Colon (tissue), 2 donors: ENCODE data around the gene FBLIM1.

Experiments
- FAIRE-seq: peaks from 2 replicates; lab custom pipeline; 2012; peaks lifted over from hg19 to GRCh38; lab: Jason Lieb, UNC
- donor health status: control.
- donor health status: control.

The FBLIM1 gene, protein sequence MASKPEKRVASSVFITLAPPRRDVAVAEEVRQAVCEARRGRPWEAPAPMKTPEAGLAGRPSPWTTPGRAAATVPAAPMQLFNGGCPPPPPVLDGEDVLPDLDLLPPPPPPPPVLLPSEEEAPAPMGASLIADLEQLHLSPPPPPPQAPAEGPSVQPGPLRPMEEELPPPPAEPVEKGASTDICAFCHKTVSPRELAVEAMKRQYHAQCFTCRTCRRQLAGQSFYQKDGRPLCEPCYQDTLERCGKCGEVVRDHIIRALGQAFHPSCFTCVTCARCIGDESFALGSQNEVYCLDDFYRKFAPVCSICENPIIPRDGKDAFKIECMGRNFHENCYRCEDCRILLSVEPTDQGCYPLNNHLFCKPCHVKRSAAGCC

DNA sequence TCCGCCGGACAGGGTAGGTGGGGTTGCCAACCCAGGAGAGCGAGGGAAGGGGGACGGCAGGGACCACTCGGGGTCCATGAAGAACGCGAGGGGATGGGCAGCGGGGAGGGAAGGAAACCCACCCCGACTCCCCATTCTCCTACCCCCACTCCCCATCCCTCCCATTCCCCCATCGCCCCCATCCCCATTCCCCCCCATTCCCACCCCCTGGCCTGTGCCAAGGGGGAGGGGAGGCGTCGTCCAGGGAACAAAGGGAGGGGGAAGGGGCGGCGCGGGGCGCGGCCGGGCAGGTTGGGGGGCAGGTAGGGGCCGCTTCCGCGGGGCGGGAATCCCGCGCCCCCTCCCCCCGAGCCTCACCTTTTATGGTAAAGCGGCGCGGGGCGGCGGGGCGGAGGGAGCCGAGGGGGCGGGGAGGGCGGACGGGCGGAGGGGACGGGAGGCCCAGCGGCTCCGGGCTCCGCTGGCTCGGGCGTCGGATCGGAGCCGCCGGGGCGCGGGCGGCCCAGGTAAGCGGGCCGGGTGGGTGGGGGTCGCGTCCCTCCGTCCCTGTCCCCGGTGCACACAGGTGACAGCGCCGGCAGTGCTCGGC is at the start of gene FBLIM1:
Gene FBLIM1, plus strand, starts transcription at position 453 of the 589 bp plus-strand sequence. CDS start 6,189 bp downstream, outside the sequence.
- no peak for FAIRE-seq

DNA sequence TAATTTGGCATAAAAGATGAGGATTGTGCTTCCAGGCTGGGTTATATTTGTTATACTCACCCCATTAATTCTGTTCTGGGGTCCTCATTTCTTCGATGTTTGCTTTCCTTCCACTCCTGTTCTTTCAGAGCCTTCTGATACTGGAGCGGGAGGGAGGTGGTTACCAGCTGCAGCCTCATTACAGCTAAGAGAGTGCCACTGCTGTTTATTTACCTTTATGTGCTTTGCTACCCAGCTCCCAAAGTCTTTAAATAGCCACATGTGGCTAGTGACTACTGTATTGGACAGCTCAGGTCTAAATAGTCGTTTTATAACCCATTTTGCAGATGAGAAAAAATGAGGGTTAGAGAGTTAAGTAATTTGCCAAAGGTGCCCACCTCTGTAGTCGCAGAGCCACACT is 49.4 kb upstream of the FBLIM1 start:
- no peak for FAIRE-seq

DNA sequence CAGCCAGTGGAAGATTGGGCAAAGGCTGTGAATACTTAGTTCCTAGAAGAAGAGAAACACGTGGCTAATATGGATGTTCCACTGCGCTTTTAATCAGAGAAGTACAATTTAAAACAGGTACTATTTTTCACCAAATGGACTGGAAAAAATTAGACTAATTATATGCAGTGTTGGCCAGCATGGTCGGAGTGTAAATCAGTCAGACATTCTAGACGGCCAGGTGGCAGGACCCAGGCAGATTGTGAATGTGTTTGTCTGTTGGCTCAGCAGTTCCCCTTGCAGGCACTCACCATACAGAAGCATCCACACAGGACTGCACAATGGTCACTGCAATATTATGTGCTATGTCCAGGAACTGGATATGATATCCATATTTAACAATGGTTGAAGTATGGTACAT is 46.4 kb upstream of the FBLIM1 start:
- FAIRE-seq = no peak

DNA sequence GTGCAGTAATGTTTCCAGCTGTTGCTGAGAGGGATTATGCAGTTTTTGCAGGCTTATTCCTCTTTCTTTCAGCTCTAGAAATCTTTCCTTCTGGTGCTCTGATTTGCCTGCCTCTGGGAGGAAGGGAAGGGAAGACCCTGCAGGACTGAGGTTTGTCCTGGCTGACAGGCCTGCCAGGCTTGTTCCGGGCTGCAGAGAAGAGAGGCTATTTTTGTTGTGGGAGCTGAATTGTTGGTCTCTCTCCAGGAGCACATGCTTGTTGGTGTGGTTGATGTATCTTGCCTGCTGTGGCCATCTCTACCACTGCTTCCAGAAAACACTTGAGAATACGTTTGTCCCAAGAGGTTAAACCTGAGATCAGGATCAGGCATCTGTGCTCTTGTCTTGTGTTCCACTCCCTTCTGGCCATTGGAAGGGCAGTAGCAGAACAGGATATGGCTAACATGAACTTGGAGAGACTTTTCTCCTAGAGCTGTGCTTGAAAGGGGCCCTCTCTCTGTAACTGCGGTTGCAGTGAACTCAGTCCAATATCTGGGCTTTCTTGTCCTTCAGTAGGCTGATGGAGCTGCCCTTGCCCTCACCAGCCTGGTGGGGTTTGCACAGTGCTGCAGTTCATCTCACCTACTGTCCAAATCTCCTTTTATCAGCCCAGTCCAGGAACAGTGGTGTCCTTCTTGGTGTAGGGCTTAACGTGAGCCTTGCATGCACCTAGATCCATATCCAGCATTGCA is 44.0 kb upstream of the FBLIM1 start:
- no peak for FAIRE-seq

DNA sequence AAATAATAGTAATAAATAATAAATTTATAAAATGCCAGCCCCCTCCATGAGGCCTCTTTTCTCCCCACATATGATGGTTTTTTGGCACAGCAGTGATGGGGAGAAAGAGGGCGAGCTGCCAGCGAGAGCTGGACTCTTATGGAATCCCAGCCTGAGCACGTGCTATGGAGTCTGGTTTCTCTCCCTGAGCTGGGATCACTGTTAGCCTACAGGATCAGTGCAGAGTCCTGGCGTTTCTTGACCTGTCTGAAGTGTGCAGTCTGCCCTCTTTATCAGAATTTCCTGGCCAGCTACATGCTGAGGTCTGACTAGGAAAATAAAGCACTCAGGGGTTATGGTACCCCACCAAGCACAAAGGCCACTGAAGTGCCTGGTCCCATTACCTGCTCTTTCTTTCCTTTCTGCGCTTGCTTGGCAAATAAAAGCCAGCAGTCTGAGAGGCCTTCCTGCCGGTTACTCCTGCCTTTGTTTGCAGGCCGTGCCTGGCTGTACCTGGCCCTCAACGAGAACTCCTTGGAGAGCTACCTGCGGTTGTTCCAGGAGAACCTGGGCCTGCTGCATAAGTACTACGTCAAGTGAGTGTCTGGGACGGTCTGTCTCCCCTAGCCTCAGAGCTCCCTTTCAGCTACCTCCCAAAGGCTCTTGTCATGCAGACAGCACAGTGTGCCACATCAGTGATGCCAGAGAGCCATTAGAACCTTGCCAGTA is 41.0 kb upstream of the FBLIM1 start:
- FAIRE-seq = no peak

DNA sequence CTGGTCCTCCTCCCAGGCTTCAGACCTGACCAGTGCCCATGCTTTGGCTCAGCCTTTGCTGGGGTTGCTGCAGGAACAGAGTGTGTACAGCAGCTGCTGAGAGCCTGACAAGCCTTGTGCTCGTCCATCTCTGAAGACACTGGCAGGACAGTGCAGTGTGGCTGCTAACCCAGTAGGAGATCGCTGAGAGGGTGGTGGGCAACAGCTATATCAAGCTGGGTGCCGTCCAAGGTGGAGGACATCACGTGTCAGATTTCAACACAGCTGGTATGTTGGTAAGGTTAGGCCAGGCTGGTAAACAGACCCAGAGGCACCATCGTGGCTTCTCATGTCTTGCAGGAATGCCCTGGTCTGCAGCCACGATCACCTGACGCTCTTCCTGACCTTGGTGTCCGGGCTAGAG is 40.4 kb upstream of the FBLIM1 start:
- FAIRE-seq = no peak

DNA sequence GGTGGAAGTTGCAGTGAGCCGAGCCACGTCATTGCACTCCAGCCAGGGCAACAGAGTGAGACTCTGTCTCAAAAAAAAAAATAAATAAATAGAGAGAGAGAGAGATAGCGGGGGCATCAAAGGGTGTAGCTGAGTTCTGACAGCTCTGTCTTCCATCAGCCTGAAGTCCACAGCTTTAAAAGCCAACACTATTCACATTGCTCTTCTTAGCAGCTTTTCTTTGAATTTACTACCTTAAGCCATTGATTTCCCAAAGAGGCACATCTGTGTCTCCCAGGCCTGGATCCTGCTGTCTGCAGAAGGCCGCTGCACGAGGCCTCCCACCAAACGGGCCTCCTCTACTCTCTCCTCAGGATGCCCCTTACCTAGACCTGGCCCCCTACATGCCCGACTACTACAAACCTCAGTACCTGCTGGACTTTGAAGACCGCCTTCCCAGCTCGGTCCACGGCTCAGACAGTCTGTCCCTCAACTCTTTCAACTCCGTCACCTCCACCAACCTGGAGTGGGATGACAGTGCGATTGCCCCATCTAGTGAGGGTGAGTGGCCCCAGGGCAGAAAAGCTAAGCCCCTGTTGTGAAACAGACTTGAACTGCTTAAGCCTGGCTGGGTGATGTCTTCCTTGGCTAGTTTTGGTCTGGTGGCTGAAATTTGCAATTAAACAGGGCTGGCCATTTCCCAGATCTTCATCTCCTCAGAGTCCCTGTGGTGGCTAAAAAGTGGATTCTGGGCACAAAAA is 39.0 kb upstream of the FBLIM1 start:
- no peak for FAIRE-seq

DNA sequence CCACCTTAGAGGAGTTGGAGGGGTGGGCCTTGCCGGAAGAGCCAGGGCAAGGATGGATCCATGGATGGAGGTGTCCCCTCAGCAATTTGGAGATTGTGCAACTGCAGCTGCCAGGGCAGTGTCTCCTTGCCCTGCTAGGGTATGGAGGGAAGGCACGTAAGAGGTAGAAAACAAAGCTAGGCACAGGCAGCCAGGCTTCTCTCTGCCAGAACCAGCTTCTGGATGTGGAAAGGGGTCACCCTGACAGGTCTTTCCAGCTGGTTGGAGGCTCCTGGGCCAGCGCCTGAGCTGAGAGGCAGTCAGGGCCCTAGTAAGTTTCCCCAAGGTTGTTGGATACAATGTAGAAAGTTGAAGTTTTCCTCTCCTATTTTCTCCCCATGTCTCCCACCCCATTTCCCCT is 37.7 kb upstream of the FBLIM1 start:
- no peak for FAIRE-seq

DNA sequence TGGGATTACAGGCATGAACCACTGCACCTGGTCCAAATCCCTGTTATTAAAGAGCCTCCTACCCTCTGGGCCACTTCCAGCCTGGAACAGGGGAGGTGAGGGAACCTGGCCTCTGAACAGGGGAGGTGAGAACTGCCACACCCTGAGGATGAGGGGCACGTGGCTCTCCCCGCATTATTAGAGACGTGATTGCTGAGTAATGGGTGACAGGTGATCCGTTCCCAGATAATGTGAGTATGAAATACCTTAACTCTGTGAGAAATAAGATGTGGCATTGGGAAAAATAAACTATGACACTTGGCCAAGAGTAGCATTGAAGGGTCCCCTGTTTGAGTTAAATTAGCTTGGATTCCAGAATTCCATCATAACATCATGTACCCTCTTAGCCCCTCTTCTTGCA is 36.2 kb upstream of the FBLIM1 start:
- FAIRE-seq = no peak

DNA sequence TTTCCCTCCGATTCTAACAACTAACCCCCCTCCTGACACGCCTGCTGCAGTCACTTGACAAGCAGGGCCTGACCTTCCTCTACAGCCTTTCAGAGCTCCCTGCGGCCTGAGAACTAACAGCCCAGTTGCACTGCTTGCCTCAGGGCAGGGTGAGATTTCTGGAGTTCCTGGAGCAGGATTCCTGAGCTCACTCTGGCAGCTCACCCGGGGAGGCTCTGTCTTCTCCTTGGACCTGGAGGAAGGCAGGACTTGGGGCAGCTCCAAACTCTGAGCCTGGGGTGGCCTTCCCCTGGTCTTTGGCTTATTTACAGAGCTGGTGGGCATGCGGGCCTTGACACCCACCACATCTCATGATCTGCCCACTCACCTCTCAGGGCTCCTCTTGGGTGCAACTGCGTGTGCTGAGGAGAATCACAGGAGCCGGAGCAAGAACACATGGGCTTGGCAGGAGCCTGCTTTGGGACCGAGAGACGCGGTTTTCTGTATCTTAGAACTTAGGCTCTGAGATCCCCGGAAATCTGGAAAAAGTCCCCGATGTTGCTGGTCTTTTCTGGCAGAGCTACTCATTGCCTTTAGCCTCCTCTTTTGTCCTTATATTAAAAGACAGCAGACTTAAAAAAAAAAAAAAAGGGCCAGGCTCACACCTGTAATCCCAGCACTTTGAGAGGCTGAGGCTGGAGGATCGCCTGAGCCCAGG is 35.6 kb upstream of the FBLIM1 start:
- no peak for FAIRE-seq

DNA sequence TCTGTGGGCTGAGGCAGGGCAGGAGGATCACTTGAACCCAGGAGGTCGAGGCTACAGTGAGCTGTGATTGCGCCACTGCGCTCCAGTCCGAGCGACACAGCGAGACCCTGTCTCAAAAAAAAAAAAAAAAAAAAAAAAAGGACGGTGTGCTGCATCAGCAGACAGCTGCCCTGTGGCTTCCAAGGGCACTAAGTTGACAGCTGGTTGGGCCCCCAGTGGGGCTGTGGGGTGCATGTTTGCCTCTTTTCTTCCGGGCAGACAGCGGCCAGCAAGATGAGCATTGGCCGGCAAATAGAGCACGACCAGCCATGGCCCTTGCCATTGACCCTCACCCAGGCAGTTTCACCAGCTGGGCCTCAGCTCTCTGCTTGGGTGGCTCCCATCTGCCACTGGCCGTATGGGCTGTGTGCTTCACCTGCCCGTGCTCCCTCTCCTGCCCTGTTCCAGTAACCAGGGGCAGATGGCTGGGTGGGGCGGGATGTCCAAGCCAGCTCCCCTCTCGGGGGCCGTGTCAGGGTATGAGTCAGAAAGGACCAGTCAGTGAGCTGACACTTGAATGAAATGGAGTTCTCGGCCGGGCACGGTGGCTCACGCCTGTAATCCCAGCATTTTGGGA is 34.9 kb upstream of the FBLIM1 start:
- FAIRE-seq = no peak

DNA sequence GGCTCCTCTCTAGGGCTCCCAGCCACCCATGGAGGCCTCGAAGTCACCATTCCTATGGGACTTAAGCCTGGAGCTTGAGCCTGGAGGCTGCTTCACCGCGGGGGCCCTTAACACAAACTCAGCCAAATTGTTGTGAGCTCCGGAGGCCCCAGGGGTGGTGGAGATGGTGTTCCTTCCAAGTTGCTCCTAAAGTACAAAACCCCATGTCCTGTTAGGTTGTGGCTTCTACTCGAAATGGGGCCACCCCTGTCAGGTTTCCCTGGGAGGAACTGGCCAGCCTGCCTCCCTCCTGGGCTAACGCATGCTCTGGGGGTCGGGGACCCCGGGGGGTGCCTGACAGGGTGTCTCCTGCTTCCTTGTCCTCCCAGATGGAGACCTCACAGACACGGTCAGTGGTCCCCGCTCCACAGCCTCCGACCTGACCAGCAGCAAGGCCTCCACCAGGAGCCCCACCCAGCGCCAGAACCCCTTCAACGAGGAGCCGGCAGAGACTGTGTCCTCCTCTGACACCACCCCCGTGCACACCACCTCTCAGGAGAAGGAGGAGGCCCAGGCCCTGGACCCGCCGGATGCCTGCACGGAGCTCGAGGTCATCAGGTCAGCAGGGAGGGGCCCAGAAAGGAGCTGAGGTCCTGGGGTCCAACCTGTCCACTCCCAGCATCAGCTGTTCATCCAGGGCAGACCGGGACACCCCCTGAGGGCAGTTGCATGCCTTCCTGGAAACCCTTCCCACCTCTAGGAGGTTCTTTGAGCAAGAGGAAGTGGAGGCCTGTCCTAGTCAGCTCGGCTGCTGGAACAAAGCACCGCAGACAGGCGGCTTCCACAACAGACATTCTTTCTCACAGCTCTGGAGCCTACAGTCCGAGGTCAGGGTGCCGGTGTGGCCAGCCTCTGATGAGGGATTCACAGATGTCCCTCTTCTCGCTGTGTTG is 33.4 kb upstream of the FBLIM1 start:
- no peak for FAIRE-seq

DNA sequence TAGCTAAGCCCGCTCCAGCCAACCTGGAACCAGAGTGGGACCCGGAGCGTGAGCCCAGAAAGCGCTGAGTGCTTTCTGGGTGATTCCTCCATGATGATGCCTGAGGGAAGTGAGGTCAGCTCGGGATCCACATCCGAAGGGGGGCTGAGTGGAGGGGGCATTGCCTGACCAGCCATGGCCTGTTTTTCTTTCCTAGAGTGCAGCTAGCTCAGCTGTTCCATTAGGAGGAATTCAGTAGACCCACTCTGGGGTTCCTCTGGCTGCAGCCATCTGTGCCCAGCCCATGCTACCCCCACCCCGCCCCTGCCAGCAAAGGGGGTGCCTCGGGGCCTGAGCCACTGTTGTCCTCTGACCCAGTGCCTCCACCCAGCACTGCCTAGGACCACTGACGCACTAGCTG is 32.1 kb upstream of the FBLIM1 start:
- no peak for FAIRE-seq

DNA sequence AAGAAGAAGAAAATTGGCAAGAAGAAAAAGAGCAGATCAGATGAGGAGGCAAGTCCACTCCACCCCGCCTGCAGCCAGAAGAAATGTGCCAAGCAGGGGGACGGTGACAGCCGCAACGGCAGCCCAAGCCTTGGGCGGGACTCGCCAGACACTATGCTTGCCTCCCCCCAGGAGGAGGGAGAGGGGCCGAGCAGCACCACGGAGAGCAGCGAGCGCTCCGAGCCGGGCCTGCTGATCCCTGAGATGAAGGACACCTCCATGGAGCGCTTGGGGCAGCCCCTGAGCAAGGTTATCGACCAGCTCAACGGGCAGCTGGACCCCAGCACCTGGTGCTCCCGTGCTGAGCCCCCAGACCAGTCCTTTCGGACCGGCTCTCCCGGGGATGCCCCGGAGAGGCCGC is 31.6 kb upstream of the FBLIM1 start:
- no peak for FAIRE-seq

DNA sequence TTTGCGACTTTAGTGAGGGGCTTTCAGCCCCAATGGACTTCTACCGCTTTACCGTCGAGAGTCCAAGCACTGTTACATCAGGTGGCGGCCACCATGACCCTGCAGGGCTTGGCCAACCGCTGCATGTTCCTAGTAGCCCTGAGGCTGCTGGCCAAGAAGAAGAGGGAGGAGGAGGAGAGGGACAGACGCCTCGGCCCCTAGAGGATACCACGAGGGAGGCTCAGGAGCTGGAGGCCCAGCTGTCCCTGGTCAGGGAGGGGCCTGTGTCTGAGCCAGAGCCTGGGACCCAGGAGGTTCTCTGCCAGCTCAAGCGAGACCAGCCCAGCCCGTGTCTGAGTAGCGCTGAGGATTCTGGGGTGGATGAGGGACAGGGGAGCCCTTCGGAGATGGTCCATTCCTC is 31.2 kb upstream of the FBLIM1 start:
- FAIRE-seq = no peak

DNA sequence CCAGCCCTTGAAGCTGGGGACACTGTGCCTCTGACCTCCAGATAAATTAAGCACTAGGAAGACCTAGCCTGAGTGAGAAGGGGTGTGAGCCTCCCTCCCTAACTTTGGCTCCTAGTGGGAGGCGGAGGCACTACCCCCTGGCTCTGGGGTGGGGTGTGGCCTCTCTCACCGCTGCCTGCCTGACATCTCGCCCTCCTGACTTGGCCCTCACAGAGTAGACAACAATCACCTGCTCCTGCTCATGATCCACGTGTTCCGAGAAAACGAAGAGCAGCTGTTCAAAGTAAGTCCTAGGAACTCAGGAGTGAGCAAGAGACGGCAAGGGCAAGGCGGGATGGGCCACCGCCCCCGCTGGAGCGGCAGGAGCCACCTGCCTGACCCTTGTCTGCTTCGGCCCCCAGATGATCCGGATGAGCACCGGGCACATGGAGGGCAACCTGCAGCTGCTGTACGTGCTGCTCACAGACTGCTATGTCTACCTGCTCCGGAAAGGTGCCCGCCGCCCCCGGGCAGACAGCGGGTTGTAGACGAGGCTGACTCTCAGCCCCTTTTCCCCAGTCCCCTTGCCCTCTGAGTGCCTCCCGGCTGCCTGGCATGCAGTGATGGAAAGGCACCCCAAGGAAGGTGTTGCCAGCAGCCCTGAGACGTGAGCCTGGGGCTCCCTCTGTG is 30.6 kb upstream of the FBLIM1 start:
- no peak for FAIRE-seq

DNA sequence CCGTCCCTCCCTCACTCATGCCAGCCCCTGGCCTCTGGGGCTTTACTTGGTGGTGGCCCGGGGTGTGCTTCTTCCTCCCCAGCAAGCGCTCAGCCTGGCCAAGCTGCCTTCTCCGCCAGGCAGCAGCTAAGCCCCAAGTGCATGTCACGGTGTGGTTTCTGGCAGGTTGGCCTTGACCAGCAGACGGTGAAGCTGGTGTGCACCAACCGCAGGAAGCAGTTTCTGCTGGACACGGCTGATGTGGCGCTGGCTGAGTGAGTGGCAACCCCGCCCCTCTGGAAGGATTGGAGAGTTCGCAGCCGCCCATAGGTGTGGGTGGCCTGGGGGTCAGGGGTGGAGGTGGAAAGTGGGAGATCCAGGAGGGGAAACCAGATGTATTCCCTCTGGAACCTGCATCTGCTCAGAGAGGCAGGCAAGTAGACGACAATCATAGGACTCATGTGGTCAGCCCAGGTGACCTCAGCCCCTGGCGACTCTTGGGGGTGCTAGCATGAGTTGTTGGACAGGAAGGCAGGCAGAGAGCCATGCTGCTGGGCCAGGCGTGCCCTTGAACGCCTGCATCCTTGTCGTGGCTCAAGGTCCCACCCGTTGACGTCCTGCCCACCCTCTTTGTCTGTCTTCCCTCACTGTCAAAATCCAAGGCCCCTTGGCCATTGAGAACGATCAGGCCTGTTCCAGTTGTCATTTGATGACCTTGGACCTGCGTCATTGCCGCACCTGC is 29.5 kb upstream of the FBLIM1 start:
- no peak for FAIRE-seq

DNA sequence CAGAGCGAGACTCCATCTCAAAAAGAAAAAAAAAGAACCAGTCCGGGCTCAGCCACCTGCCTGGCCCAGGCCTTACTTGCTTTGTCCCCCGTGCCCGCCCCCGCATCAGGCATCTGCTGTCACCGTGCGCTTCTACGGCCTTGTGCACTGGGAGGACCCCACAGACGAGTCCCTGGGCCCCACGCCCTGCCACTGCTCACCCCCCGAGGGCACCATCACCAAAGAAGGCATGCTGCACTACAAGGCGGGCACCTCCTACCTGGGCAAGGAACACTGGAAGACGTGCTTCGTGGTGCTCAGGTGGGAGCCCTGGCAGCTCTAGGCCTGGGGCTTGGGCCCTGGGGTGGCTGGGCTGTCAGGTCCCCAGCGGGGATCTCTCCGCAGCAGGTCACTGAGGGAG is 28.2 kb upstream of the FBLIM1 start:
- no peak for FAIRE-seq

DNA sequence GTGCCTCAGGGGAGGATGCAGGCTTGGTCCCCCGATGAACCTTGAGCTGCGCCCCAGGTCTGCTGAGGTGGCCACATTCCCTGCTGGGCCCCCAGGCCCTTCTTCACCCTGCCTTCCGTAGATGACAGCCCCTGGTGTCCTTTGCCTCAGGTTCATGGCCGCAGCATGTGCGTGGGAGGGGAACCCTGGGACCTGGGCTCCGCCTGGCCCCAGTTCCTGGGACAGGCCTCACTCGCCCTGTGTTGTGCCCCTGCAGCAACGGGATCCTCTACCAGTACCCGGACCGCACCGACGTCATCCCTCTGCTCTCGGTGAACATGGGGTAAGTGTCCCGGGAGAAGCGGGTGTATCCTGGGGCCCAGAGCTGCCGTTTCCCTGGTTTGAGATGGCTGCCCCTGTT is 27.7 kb upstream of the FBLIM1 start:
- FAIRE-seq = no peak
